Testis (tissue), 3 donors: Measurements from ENCODE around the gene TNFRSF21. TPM values are rescaled to one million over a fixed set of nuclear protein-coding genes. Genes with fewer than 3 reads are reported as not detected.
"Not testable (repeated sequence)": the region's sequence is repeated elsewhere in the genome, so short reads cannot be mapped to it uniquely, and the experiment has no call there.

Source experiments
- DNase-seq: peaks from one replicate; pipeline ENCODE4 v3.0.0-alpha.2; 2019
- H3K27ac ChIP-seq, 2 donors: fragments of 200-600 bp; sonication (generic); one replicate each; pipeline ENCODE4 v1.5.1; 2019
- H3K27me3 ChIP-seq: fragments of 200-600 bp; sonication (generic); one replicate; pipeline ENCODE4 v1.5.1; 2019
- H3K36me3 ChIP-seq: fragments of 200-600 bp; sonication (generic); one replicate; pipeline ENCODE4 v1.5.1; 2017; ENCODE audit warnings: low read depth; ENCODE audit errors: missing control alignments
- H3K4me1 ChIP-seq: fragments of 200-600 bp; sonication (generic); one replicate; pipeline ENCODE4 v1.5.1; 2019
- H3K4me3 ChIP-seq, 2 donors: fragments of 200-600 bp; sonication (generic); one replicate each; pipeline ENCODE4 v1.5.1; 2017 to 2019
- H3K9me3 ChIP-seq: fragments of 200-600 bp; sonication (generic); one replicate; pipeline ENCODE4 v1.5.1; 2017
- POLR2A ChIP-seq: fragments of 450-650 bp; IDR thresholded peaks from one replicate; pipeline ENCODE4 v1.6.1; 2017; ENCODE audit warnings: antibody characterized with exemption, mild to moderate bottlenecking, moderate library complexity
- WGBS, 2 donors: methylation state at CpG; one replicate each; pipeline ENCODE4 v1.1.5; 2018; 5-methylcytosine and 5-hydroxymethylcytosine counted together
- intact Hi-C: fragments of 100-400 bp; cut with DNase I; formaldehyde crosslinking; loops from one replicate; pipeline ENCODE4 v1.15.1; 2023; ENCODE audit warnings: low total_unique reads
- polyA plus RNA-seq: library from polyadenylated mRNA; stranded (reverse); fragments of 350-450 nt; fragmentation: Illumina TruSeq; extraction: RNeasy Lipid Tissue Mini Kit (QIAGEN cat#74804); gene quantifications from one replicate; pipeline ENCODE4 v1.2.3, GENCODE V29; 2014; ENCODE audit warnings: low read depth, low replicate concordance; ENCODE audit not compliant: insufficient read depth
- total RNA-seq, 2 donors: library from RNA; depleted of rRNA; stranded (reverse); fragments of >200 nt; gene quantifications; one replicate each; pipeline ENCODE4 v1.2.3, GENCODE V29; 2016
- TF ChIP-seq, protein P1 (sequence below), 3 experiments: fragments of 450-650 bp in 2 of 3; fragments of 200-600 bp in 1 of 3; sonication (generic) in 1 of 3; IDR thresholded peaks; one replicate each; pipeline ENCODE4 v1.5.1; 2016 to 2019; ENCODE audit warnings: antibody characterized with exemption in 3 of 3, mild to moderate bottlenecking in 2 of 3, moderate library complexity in 1 of 3

The TNFRSF21 gene
- total and polyA plus RNA-seq, 3 donors from 2014 or later: 11.0 to 19.3 (median 17.1) TPM

DNA sequence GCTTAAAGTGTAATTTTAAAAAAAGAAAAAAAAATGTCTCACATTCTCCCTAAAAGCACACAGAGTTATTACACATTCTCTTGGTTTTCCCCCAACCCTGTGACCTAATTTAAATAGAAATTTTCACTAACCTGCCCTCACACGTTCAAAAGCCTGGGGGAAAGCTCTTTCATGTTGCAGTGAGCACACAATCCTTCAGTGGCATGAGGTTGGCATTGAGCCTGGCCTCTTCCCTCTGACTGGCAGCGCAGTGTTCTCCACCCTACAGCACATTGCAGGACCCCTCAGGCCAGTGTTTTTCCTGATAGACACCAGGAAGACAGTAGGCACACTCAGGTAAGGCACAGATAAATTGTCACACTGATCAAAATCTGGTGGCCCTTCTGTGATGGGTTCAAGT is 34.1 kb downstream of the TNFRSF21 start:
- H3K36me3 ChIP-seq: no peaks in the 10 kb centered on the region
- no peak overlapping the region for H3K27ac ChIP-seq
- no peak for DNase-seq
- H3K4me3 ChIP-seq: no peak overlapping the region
- TF ChIP-seq POLR2A: no peak
- TF ChIP-seq, protein P1, sequence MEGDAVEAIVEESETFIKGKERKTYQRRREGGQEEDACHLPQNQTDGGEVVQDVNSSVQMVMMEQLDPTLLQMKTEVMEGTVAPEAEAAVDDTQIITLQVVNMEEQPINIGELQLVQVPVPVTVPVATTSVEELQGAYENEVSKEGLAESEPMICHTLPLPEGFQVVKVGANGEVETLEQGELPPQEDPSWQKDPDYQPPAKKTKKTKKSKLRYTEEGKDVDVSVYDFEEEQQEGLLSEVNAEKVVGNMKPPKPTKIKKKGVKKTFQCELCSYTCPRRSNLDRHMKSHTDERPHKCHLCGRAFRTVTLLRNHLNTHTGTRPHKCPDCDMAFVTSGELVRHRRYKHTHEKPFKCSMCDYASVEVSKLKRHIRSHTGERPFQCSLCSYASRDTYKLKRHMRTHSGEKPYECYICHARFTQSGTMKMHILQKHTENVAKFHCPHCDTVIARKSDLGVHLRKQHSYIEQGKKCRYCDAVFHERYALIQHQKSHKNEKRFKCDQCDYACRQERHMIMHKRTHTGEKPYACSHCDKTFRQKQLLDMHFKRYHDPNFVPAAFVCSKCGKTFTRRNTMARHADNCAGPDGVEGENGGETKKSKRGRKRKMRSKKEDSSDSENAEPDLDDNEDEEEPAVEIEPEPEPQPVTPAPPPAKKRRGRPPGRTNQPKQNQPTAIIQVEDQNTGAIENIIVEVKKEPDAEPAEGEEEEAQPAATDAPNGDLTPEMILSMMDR (IDR thresholded peaks at IDR 0.05): no peak
- H3K27me3 ChIP-seq: no peaks in the 10 kb centered on the region
- H3K4me1 ChIP-seq: no peaks in the 10 kb centered on the region
- no peaks in the 10 kb centered on the region for H3K9me3 ChIP-seq
- WGBS, 2 donors: 84 to 90% methylated on average over 2 of the region's 2 CpGs
- intact Hi-C loops: no loop called here

GRCh38 chr6:47275132-47275531 is 34.6 kb downstream of the TNFRSF21 start:
- H3K4me1 ChIP-seq, intact Hi-C loops, H3K27me3 ChIP-seq, H3K36me3 ChIP-seq, DNase-seq, H3K9me3 ChIP-seq, H3K27ac ChIP-seq, H3K4me3 ChIP-seq: not testable (repeated sequence)
- WGBS, 2 donors: 98% methylated on average over 5 of the region's 5 CpGs

GRCh38 chr6:47268572-47269187 is 41.0 kb downstream of the TNFRSF21 start:
- TF ChIP-seq, protein P1 (IDR thresholded peaks at IDR 0.05): no peak
- TF ChIP-seq POLR2A: no peak
- Histone ChIP-seq H3K9me3 (no peaks in the 10 kb centered on the region), H3K27me3 (no peaks in the 10 kb centered on the region), H3K36me3 (no peaks in the 10 kb centered on the region), H3K27ac (no peak overlapping the region), H3K4me1 (no peaks in the 10 kb centered on the region), H3K4me3 (no peak overlapping the region)
- 89 to 92% methylated on average over 5 of the region's 5 CpGs for WGBS, 2 donors
- intact Hi-C loops: no loop called here
- no peak for DNase-seq

DNA sequence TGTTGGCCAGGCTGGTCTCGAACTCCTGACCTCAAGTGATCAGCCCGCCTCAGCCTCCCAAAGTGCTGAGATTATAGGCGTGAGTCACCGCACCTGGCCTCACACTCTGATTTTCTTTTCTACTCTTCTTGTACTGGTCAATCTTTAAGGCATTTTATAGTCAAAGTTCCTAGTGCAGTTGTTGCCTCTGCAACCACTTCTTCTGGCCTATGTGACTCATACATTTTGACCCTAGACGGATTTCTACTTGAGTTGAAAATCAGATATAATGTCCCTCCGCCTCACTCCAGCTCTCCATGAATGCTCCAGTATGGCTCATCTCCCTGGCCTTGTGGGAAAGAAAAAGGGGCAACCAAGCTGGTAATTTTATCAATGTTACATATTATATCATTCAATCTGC is 42.4 kb downstream of the TNFRSF21 start:
- Histone ChIP-seq H3K27ac (no peak overlapping the region), H3K4me1 (no peaks in the 10 kb centered on the region), H3K27me3 (no peaks in the 10 kb centered on the region), H3K9me3 (no peaks in the 10 kb centered on the region), H3K36me3 (no peaks in the 10 kb centered on the region), H3K4me3 (no peak overlapping the region)
- DNase-seq: no peak
- intact Hi-C loops: no loop called here
- whole genome bisulfite sequencing, 2 donors: 94 to 98% methylated on average over 6 of the region's 6 CpGs
- no peak for TF ChIP-seq POLR2A
- TF ChIP-seq, protein P1 (IDR thresholded peaks at IDR 0.05): no peak

- no peaks in the 10 kb centered on the region for H3K9me3 ChIP-seq
- H3K36me3 ChIP-seq: no peaks in the 10 kb centered on the region
- H3K27me3 ChIP-seq: no peaks in the 10 kb centered on the region
- H3K4me1 ChIP-seq: no peaks in the 10 kb centered on the region
- no peak overlapping the region for H3K27ac ChIP-seq
- intact Hi-C loops: no loop called here
- no peak for DNase-seq
- no peak for TF ChIP-seq POLR2A
- TF ChIP-seq, protein P1 (IDR thresholded peaks at IDR 0.05): no peak
- 81 to 94% methylated on average over 2 of the region's 2 CpGs for WGBS, 2 donors
- H3K4me3 ChIP-seq: no peak overlapping the region
Observed at GRCh38 chr6:47265971-47266370, 43.7 kb downstream of the TNFRSF21 start.
